ENCODE data around the gene LYZL1.

GRCh38 chr10:29269486-29269885, 19.4 kb upstream of the LYZL1 start:
- TF ChIP-seq CTCF (conservative IDR thresholded peaks at IDR 0.05; ENCODE audit: low read length) (no peak), EZH2phosphoT487 (IDR thresholded peaks at IDR 0.05; ENCODE audit: borderline replicate concordance) (no peak)

Data from Loucy (cell line).